ENCODE data around the gene PAIP2B.

PAIP2B gene

GRCh38 chr2:71148506-71149063 is 78.3 kb downstream of the PAIP2B start:
- Histone ChIP-seq H3K36me3 (ENCODE audit: insufficient read depth, low read length) (peaks cover 65% of the 10 kb centered on the region; the same call in 1 of the 2 replicates), H3K79me2 (ENCODE audit: insufficient read depth, low read length) (no peaks in the 10 kb centered on the region), H2AFZ (ENCODE audit: low read length) (no peak overlapping the region), H3K9me2 (replicated peaks; ENCODE audit: low read depth, low read length) (no peaks in the 10 kb centered on the region), H3K4me1 (ENCODE audit: insufficient read depth, low read length, poor library complexity, severe bottlenecking) (no peaks in the 10 kb centered on the region), H4K20me1 (ENCODE audit: insufficient read depth, low read length, poor library complexity, severe bottlenecking) (no peaks in the 10 kb centered on the region), H3K9ac (ENCODE audit: low read depth, low read length, poor library complexity, severe bottlenecking) (no peak overlapping the region), H3K4me2 (ENCODE audit: low read depth, low read length, poor library complexity, severe bottlenecking) (no peak overlapping the region), H3K4me3 (ENCODE audit: low read length, poor library complexity, severe bottlenecking) (no peak overlapping the region), H3K9me3 (ENCODE audit: insufficient read depth, low read depth, low read length) (no peaks in the 10 kb centered on the region), H3F3A (ENCODE audit: low read depth) (no peaks in the 10 kb centered on the region), H3K27me3 (ENCODE audit: insufficient read depth, low read length, poor library complexity, severe bottlenecking) (no peaks in the 10 kb centered on the region)
- TF ChIP-seq EZH2phosphoT487 (IDR thresholded peaks at IDR 0.05; ENCODE audit: borderline replicate concordance) (no peak), CTCF (conservative IDR thresholded peaks at IDR 0.05; ENCODE audit: low read length) (no peak)

GRCh38 chr2:71143782-71144181 is 83.1 kb downstream of the PAIP2B start:
- TF ChIP-seq CTCF (conservative IDR thresholded peaks at IDR 0.05; ENCODE audit: low read length) (no peak), EZH2phosphoT487 (IDR thresholded peaks at IDR 0.05; ENCODE audit: borderline replicate concordance) (no peak)
- Histone ChIP-seq H4K20me1 (ENCODE audit: insufficient read depth, low read length, poor library complexity, severe bottlenecking) (no peaks in the 10 kb centered on the region), H3K4me1 (ENCODE audit: insufficient read depth, low read length, poor library complexity, severe bottlenecking) (no peaks in the 10 kb centered on the region), H2AFZ (ENCODE audit: low read length) (no peak overlapping the region), H3K9ac (ENCODE audit: low read depth, low read length, poor library complexity, severe bottlenecking) (no peak overlapping the region), H3K36me3 (ENCODE audit: insufficient read depth, low read length) (peaks cover 86% of the 10 kb centered on the region; the same call in 1 of the 2 replicates), H3K27me3 (ENCODE audit: insufficient read depth, low read length, poor library complexity, severe bottlenecking) (no peaks in the 10 kb centered on the region), H3K4me2 (ENCODE audit: low read depth, low read length, poor library complexity, severe bottlenecking) (no peak overlapping the region), H3K4me3 (ENCODE audit: low read length, poor library complexity, severe bottlenecking) (no peak overlapping the region), H3F3A (ENCODE audit: low read depth) (no peaks in the 10 kb centered on the region), H3K9me2 (replicated peaks; ENCODE audit: low read depth, low read length) (no peaks in the 10 kb centered on the region), H3K79me2 (ENCODE audit: insufficient read depth, low read length) (no peaks in the 10 kb centered on the region), H3K9me3 (ENCODE audit: insufficient read depth, low read depth, low read length) (no peaks in the 10 kb centered on the region)

- H3K9ac ChIP-seq (ENCODE audit: low read depth, low read length, poor library complexity, severe bottlenecking): no peak overlapping the region
- no peak for TF ChIP-seq EZH2phosphoT487 (IDR thresholded peaks at IDR 0.05; ENCODE audit: borderline replicate concordance)
- no peak for TF ChIP-seq CTCF (conservative IDR thresholded peaks at IDR 0.05; ENCODE audit: low read length)
- H3K4me2 ChIP-seq (ENCODE audit: low read depth, low read length, poor library complexity, severe bottlenecking): no peak overlapping the region
- peaks cover 20% of the 10 kb centered on the region for H3K4me1 ChIP-seq (ENCODE audit: insufficient read depth, low read length, poor library complexity, severe bottlenecking)
- no peak overlapping the region for H2AFZ ChIP-seq (ENCODE audit: low read length)
- H4K20me1 ChIP-seq (ENCODE audit: insufficient read depth, low read length, poor library complexity, severe bottlenecking): peaks cover 22% of the 10 kb centered on the region
- peaks cover 32% of the 10 kb centered on the region for H3K79me2 ChIP-seq (ENCODE audit: insufficient read depth, low read length)
- no peaks in the 10 kb centered on the region for H3F3A ChIP-seq (ENCODE audit: low read depth)
- H3K36me3 ChIP-seq (ENCODE audit: insufficient read depth, low read length): peaks cover 63% of the 10 kb centered on the region
- no peak overlapping the region for H3K4me3 ChIP-seq (ENCODE audit: low read length, poor library complexity, severe bottlenecking)
- H3K27me3 ChIP-seq (ENCODE audit: insufficient read depth, low read length, poor library complexity, severe bottlenecking): no peaks in the 10 kb centered on the region
- H3K9me3 ChIP-seq (ENCODE audit: insufficient read depth, low read depth, low read length): no peaks in the 10 kb centered on the region
- H3K9me2 ChIP-seq (replicated peaks; ENCODE audit: low read depth, low read length): no peaks in the 10 kb centered on the region
Observed at GRCh38 chr2:71136174-71136573, 90.7 kb downstream of the PAIP2B start.
